HG02571 (cell line): ENCODE measurements around the gene COPE.

ENCODE experiments used
- ATAC-seq: cut with Tn5 transposase; IDR thresholded peaks from one replicate; pipeline ENCODE4 v1.9.1; 2021; ENCODE audit warnings: mild to moderate bottlenecking, moderate library complexity; ENCODE audit not compliant: unreplicated experiment

COPE gene

DNA sequence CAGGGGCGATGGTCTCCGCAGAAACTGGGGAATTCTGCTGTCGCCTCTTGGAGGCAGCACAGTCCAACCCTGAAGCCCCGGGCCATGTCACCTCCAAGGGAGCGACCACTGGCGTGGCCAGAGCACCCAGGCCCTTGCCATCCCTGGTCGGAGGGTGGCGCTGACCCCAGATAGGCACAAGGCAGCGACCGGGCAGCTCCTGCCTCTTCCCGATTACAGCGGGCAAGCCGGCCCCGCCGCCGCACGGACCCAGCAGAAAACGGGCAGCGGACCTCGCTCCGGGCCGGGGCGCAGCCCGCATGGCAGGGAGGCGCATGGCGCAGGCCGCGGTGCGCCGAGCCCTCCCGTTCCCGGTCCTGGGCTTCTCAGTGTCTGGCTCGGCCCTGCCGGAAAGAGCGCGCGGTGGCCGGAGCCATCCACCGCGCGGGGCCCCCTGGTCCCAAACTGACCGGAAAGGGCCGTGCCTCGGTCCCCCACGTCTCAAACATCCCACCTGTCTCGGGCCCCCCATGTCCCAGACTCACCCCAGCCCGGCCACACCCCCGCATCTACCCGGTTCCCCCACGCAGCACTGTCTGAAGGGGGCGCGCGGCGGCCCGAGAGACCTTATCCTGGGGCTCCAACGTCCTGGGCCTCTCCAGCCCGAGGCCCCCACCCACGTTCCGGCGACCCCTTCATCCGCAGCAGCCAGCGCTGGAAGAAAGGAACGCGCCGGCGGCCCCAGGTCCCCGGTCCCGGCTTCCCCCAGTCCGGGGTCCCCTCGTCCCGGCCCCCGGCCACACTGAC lies 24.0 kb downstream of the COPE start:
- no peak for ATAC-seq

DNA sequence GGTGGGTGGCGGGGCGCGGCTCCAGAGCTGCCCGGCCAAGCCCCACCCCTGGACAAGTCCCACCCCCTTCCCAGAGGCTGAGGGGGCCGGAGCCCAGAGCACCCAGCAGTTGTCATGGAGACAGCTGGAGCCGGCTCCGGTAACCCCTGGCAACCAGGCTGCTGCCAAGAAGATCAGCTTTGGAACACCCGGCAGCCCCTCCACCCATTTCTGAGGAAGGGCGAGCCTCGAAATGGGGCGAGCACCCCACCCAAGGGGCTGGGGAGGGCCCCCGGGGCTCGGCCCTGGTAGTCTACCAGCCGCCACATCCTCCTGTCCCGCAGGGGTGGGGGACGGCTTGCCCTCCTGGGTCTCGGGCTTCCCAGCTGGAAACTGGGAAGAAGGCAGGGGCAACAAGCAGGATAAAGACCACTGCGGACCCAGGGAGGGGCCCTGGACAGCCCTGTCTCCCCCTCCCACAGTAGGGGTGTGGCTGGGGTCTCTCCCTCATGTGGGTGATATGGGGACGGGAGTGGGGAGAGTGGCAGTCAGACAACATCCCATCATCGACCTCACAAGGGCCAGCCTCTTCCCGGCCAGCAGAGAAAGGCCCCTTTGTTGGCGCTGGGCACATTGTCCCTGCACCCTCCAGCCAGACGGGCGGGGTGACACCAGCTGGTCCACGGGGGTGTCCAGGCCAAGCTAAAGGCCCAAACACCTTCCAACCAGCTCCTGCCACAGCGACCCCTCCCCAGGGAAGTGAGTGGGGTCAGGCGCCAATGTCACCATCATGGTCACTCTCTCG lies 24.7 kb downstream of the COPE start:
- no peak for ATAC-seq

DNA sequence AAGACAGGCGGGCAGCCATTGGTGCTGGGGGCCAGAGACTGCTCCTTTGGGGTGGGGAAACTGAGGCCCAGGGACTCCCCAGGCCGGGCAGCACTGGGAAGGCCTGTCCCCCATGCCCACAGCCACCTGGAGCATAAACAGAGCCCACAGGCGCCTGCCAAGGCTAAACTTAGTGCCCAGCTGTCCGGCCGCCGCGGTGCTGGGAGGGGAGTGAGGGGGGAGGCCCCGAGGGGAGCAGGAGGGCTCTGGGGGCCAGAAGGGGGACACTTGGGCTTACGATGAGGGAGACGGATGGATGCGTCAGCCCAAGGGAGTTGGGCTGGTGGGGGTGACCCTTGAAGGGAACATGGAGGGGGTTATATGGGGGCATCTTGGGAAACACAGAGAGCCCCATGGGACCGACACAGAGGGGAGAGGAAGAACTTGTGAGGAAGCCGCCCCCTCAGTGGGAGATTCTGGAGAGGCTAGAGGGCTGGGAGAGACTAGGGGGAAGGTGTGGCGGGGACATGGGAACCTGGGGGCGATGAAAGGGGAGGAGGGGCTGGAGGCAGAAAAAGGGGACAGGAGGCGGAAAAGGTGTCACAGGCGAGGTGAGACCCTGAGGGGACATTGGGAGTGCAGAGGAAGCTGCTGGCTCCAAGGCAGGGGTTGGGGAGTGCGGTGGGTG lies 25.5 kb downstream of the COPE start:
- no peak for ATAC-seq

DNA sequence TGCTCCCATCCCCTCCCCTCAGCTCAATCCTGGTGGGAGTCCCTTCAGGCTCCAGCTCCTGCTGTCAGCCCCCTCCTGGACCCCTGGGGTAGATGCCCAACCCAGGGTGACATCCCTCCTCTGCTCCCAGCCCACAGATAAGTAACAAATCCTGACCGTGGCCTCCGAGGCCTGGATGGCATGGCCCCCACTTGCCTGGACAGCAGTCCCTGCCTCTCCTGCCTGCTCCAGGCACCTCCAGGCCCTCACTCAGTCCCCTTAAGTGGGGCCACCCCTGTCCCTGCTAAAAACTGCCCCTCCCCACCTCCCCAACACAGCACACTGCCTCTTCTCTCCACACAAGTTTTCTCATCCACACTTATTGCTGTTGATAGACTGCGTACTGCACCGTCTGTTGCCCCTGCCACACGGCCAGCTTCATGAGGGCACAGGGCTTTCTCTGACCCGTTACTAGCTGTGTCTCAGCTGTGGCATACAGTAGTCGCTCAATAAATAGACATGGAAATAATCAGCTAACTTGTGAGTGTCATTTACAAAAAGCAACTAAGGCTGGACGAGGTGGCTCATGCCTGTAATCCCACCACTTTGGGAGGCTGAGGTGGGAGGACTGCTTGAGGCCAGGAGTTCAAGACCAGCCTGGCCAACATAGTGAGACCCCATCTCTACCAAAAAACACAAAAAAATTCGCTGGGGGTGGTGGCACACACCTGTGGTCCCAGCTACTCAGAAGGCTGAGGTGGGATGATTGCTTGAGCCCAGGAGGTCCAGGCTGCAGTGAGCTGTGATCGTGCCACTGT lies 29.0 kb downstream of the COPE start:
- ATAC-seq = no peak

DNA sequence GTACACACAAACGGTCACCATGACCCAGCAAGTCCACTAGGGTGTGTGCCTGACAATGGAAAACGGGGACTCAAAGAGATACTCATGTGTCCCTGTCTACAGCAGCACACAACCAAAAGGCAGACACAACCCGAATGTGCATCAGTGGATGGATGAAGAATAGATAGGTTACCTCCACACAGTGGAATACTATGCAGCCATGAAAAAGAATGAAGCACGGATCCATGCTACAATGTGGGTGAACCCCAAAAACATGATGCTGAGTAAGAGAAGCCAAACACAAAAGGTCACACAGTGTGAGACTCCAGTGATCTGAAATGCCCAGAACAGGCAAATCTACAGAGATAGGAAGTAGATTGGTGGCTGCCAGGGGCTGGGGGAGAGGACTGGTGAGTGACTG lies 32.2 kb downstream of the COPE start:
- no peak for ATAC-seq

DNA sequence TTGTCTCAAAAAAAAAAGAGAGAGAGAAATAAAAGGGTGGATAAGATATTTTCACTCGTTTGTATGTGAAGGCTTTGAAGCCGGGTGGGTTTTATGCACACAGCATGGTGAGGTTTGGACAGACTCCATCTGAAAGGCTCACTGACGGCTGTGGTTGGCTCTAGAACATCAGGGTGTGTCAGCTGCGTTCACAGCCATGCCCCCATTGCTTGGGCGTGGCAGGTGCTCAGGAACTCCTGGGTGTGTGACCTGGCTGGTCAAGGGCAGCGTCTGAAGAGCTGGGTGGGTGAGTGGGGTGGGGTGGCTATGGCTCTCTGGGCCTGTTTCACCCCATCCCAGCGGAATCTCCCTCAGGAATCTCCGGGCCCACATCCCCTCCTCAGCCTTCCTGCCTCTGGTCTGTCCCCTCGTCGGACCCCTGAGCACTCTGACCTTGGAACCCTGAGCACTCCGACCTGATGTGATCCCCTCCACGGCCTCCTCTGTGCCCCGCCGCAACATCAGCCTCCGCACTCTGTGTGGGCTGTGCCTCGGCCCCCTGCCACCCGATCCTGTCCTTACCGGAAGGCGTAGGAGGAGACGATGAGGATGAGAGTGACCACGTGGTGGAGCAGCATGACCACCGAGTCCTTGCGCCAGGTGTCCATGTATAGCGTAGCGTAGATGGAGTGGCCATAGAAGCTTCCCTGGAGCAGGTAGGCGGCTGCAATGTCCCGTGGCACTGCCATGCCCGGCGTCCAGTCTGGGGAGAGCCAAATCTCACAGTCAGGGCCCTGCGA lies 35.5 kb downstream of the COPE start:
- ATAC-seq = no peak

DNA sequence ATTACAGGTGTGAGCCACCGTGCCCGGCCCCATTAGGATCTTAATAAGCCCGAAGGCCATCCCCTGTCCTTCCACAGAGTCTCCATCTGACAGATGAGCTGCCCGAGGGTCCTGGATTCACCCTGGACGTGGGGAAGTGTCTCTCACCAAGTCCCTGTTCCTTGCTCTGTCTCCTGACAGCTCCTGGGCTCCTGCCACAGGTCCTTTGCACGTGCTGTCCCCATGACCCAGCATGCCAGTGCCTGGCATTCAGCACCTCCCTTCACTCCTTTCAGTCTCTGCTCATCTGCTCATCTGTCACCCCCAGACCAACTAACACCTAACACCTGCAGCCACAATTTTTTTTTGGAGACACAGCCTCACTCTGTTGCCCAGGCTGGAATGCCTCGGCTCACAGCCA lies 37.7 kb downstream of the COPE start:
- no peak for ATAC-seq

DNA sequence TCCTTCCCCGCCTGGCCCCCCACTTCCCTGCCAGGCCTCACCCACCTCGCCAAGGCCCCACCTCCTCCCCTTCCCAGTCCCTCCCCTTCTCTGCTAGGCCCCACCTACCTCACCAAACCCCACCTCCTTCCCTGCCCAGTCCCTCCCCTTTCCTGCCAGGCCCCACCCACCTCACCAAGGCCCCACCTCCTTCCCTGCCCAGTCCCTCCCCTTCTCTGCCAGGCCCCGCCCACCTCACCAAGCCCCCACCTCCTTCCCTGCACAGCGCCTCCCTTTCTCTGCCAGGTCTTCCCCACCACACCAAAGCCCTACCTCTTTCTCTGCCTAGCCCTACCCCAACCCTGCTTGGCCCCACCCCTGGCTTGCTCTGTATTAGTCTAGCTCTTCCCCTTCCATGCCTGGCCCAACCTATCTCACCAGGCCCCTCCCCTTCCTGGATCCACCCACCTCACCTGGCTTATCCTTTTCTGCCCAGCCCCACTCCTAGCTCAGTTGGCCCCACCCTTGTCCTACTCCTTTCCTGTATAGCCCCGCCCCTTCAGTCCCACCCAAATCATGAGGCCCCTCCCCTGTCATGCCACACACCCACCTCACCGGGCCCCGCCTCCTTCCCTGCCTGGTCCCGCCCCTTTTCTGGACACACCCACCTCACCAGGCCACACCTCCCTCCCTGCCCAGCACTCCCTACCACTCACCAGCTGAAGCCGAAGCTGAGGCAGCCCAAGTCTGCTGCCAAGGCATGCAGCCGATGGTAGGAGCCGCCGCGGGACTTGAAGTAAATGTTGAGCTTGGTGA lies 39.4 kb downstream of the COPE start:
- no peak for ATAC-seq

DNA sequence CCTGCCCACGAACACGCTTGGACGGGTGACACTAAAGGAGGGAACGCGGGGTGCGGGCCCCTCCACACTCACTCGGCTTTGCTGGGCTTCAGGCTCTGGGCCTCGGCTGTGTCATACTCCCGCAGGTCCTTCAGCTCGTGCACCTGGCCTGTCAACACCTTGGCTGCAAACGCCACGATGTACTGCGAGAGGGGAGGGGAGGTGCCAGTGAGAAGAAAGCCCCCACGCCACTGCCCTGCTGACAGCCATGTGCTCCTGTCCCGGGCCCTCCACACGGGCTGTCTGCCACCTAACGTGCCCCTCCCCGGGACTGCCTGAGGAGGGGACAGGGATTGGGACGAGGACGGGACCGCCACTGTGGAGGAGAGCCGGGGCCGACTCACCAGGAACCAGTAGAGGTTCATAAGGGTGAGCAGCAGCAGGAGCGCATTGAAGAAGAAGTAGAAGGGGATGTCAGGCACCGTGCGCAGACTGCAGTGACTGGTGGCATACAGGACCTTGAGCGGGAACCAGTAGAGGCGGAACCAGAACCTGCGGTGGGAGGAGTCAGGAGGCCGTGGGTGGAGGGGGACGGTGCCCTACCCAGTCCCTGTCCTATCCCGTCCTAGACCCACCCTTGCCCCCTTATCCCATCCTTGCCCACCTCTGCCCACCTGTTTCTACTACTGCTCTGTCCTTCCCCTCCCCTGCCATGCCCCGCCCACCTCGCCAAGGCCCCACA lies 40.2 kb downstream of the COPE start:
- no peak for ATAC-seq

DNA sequence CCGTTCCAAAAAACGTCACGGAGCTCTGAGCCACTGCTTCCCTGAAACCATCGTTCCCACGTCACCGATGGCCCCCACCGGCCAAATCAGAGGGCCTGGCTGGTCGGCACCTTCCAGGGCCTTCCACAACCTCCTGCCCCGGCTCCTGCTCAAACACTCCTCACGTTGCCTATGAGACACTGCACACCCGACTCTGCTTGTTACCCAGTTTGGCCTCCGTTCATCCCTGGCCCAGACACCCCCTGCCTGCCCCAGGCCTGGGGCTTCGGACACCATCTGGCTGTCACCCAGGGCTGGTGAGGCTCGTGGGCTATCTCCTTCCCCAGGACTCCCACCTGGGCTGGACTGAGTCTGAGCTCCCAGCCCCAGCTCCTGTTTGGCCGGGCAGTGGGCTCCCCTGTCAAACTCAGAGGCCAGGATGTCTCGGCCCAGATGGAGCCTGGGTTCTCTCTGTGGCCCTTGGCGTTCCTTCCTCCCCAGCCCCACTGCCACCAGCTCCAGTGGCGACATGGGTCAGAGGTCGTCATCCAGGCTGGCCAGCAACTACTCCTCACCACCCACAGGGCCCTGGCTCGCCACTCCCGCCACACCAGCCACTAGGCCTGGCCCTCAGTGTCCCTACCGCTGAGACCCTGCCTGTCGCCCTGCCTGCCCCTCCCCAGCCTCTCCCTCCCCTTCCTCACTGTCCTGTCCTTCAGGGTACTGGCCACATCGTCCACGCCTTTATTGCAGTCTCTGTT lies 41.0 kb downstream of the COPE start:
- ATAC-seq = no peak

DNA sequence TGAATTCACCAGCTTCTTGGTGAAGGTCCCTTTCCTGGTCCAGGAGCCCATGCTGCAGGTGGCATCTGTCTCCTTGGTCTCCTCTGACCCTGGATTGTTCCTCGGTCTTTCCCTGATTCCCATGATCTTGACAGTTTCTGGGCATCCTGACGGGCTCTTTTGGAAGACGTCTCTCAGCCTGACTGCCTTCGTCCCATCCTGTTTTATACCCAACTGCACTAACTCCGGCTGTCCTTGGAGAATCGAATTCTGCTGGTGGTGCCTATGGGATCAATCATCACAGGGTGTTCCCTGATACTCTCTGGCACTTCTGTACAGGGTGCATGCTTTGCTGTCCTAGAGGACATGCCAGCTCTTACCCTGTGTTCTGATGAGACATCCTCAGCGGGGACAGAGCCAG lies 42.3 kb downstream of the COPE start:
- ATAC-seq = no peak

DNA sequence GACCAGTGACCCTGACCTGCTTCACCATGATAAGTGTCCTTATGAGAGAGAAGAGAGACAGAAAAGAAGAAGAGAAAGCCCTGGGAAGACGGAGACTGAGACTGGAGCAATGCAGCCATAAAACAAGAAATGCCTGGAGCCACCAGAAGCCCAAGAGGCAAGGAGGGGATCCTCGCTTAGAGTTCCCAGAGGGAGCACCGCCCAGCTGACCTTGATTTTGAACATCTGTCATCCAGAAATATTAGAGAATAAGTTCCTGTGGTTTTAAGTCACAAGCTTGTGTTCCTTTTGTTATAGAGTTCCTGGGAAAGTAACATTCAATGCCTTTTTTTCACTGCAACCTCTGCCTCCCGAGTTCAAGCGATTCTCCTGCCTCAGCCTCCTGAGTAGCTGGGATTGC lies 43.5 kb downstream of the COPE start:
- no peak for ATAC-seq

DNA sequence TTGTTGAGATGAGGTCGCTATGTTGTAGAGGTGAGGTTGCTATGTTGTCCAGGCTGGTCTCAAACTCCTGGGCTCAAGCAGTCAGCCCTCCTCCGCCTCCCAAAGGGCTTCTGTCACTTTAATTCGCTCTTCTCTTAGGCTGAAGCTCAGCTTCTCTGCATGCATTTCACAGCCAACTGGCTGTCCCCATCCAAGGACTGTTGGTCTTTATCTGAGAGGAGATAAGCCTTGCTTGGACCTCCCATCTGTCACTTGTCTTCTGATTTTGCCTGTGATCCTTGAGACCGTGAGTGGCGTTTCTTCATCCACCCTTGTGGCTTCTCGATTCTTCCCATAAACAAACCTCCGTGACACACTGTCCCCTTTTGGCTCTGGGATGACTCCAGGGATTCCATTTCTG lies 47.6 kb downstream of the COPE start:
- ATAC-seq = no peak

DNA sequence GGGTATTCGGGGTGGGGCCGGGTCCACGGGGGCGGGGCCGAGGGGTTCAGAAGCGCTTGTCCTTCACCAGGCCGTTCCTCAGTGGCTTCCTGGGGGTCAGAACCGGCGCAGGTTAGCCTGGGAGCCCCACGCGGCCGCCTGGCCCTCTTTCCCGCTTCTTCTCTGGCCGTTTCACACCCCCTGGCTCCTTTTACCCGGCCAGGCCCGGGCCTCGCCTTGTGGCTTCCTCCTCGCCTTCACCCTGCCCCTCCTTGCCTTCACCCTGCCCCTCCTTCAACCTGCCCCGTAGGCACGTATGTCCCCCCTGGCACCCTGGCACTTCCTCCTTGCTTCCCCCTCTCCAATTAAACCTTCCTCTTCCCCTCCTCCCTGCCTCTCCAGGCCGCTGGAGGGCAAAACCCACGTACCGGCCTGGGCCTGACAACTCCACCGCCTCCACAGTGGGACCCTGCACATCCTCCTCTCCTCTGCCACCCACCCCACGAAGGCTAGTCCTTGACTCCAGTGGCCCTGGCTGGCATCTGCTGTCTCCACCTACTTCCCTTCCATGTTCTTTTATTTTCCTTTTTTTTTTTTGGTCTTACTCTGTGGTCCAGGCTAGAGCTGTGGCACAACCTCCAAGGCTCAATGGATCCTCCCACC lies 48.5 kb downstream of the COPE start:
- no peak for ATAC-seq

DNA sequence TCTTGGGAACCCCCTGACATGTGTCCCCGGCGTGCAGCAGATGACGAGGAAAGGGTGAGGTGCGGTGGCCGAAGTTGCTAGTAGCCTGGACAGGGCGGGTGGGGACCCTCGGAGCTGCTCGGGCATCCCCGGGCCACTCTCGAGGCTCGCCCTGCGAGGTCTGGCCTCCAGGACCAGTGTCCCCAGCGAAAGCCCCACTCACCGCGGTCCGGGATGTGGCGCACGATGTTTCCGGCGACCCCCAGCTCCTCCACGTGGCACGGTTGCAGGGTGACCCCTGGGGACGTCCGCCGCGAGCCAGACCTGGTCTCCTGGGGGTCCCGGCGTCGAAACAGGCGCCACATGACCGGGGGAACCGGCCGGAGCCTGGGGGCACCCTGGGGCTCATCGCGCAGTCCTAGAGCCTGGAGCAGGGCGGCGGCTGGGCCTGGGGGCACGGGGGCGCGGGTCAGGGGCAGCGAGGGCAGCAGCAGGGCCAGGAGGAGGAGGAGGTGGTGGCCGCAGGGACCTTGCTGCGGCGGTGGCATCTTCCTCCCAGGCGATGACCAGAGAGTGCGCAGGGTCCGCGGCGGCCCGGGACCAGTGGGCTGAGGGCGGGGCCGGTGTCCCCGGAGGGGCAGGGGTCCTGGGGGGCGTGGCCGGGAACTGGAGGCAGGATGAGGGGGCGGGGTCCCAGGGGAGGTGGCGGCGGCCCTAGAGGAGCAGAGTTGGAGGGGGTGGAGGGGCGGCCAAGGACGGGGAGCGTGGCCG lies 49.2 kb downstream of the COPE start:
- no peak for ATAC-seq

DNA sequence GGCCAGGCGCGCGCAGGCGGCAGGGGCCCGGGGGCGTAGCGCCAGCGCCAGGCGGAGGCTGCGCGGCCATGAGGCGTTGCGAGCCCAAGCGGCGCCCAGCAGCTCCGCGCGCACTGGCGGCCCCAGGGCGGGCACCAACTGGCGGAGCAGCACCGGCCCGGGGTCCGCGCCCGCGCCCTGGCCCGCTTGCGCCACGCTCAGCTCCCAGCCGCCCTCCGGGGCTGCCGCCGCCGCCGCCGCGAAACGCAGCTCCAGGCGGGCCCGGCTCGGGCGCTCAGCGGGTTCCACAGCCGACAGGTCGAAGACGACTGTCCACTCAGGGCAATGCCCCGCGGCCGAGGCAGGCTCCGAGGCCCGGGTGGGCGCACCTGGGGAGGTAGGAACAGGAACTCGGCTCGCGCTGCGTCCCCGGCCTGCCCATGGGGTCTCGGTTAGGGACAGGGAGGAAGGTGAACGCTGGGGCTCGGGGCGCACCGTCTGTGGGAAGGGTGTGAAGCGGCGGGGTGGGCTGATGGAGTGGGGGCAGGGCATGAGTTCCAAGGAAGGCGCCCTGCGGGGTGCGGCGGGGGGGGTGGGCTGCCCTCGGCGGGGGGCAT lies 50.1 kb downstream of the COPE start:
- ATAC-seq = no peak
